GM23338 (cell line): ENCODE data around the gene ATXN7L1.

Experiments used
- CTCF ChIP-seq, 2 experiments: fragments of 200-600 bp in 1 of 2; sonication (generic) in 1 of 2; conservative IDR thresholded peaks; 2 replicates each; pipeline versions ENCODE4 v1.5.1 to v1.6.1; 2016 to 2017; ENCODE audit warnings: antibody characterized with exemption in 2 of 2, low read depth in 2 of 2, mild to moderate bottlenecking in 2 of 2, moderate library complexity in 1 of 2
- EZH2 ChIP-seq: fragments of 200-600 bp; sonication (generic); IDR thresholded peaks from one replicate; pipeline ENCODE4 v1.8.0; 2017; ENCODE audit warnings: antibody characterized with exemption, mild to moderate bottlenecking, low read depth; ENCODE audit not compliant: unreplicated experiment
- POLR2AphosphoS5 ChIP-seq: IDR thresholded peaks from 2 replicates; pipeline ENCODE4 v1.6.1; 2016; ENCODE audit warnings: antibody characterized with exemption, low read depth

- no peak for TF ChIP-seq CTCF (conservative IDR thresholded peaks at IDR 0.05; ENCODE audit: low read depth in 2 of 2)
- no peak for TF ChIP-seq POLR2AphosphoS5
- no peak for TF ChIP-seq EZH2
Observed at GRCh38 chr7:105802604-105803428, 73.6 kb downstream of the ATXN7L1 start.
